Activated CD8-positive, alpha-beta T cell treated with anti-CD3 and anti-CD28 coated beads for 36 hours (primary cell): ENCODE results near the gene SUN1. TPM values are rescaled to one million over a fixed set of nuclear protein-coding genes. Genes with fewer than 3 reads are reported as not detected.
"Not testable (repeated sequence)": the region's sequence is repeated elsewhere in the genome, so short reads cannot be mapped to it uniquely, and the experiment has no call there.

Source experiments
- ATAC-seq: fragments of 200-7000 bp; cut with Tn5 transposase; one replicate; pipeline ENCODE4 v1.10.0; 2021; ENCODE audit warnings: mild to moderate bottlenecking, moderate library complexity
- CTCF ChIA-PET: fragments of 350-600 bp; sonication (Branson Sonifier 250); formaldehyde crosslinking; loops from one replicate; lab custom pipeline; 2021; ENCODE audit warnings: antibody characterized with exemption; lab: Charles Lee
- POLR2A ChIA-PET: fragments of 350-600 bp; sonication (Branson Sonifier 250); formaldehyde crosslinking; loops from one replicate; lab custom pipeline; 2021; ENCODE audit warnings: antibody characterized with exemption; lab: Charles Lee
- DNase-seq: peaks from one replicate; pipeline ENCODE4 v3.0.0-alpha.2; 2020
- H3K27ac Mint-ChIP-seq: one replicate; pipeline ENCODE4 v1.8.0; 2021; ENCODE audit warnings: mild to moderate bottlenecking, mixed read lengths
- H3K27me3 Mint-ChIP-seq: one replicate; pipeline ENCODE4 v1.8.0; 2021; ENCODE audit warnings: mixed read lengths
- H3K36me3 Mint-ChIP-seq: one replicate; pipeline ENCODE4 v1.8.0; 2021; ENCODE audit warnings: low read depth, mixed read lengths
- H3K4me1 Mint-ChIP-seq: one replicate; pipeline ENCODE4 v1.8.0; 2021; ENCODE audit warnings: low read depth, mixed read lengths
- H3K4me3 Mint-ChIP-seq: one replicate; pipeline ENCODE4 v1.8.0; 2021; ENCODE audit warnings: mild to moderate bottlenecking, moderate library complexity, mixed read lengths
- H3K9me3 Mint-ChIP-seq: one replicate; pipeline ENCODE4 v1.8.0; 2021; ENCODE audit warnings: mixed read lengths
- intact Hi-C: fragments of 100-400 bp; cut with micrococcal nuclease; formaldehyde crosslinking; loops from one replicate; pipeline ENCODE4 v1.10.0; 2022
- total RNA-seq, 2 experiments: library from RNA; stranded (reverse); gene quantifications; one replicate each; pipeline ENCODE4 v1.2.3, GENCODE V29; 2021
- TF ChIP-seq, protein P1 (sequence below): fragments of 200-600 bp; IDR thresholded peaks from one replicate; pipeline ENCODE4 v1.8.0; 2022; ENCODE audit warnings: antibody characterized with exemption, mild to moderate bottlenecking

The SUN1 gene
- total RNA-seq, 2 experiments from 2014 or later = 71.3 to 71.6 TPM

DNA sequence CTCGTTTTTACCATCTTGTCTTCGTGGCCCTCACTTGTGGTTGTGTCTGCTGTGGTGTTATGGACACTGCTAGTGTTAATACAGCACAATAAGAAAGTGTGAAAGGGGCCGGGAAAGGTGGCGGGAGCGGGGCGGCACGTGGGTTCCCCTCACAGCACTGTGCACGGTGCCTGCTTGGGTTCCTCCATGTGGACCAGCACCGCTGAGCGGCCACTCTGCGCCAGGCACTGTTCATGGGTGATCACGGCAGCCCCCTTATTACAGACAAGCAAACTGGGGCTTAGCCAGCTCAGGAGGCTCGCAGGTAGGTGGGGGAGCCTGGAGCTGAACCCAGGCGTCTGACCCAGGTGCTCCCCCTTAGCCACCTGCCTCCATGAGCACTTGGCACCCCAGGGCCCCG lies 12.2 kb downstream of the SUN1 start:
- Mint-ChIP-seq H3K9me3 (no peaks in the 10 kb centered on the region), H3K27me3 (no peaks in the 10 kb centered on the region), H3K4me1 (no peaks in the 10 kb centered on the region), H3K36me3 (peaks cover 41% of the 10 kb centered on the region), H3K4me3 (no peak overlapping the region), H3K27ac (no peak overlapping the region)
- TF ChIP-seq, protein P1, sequence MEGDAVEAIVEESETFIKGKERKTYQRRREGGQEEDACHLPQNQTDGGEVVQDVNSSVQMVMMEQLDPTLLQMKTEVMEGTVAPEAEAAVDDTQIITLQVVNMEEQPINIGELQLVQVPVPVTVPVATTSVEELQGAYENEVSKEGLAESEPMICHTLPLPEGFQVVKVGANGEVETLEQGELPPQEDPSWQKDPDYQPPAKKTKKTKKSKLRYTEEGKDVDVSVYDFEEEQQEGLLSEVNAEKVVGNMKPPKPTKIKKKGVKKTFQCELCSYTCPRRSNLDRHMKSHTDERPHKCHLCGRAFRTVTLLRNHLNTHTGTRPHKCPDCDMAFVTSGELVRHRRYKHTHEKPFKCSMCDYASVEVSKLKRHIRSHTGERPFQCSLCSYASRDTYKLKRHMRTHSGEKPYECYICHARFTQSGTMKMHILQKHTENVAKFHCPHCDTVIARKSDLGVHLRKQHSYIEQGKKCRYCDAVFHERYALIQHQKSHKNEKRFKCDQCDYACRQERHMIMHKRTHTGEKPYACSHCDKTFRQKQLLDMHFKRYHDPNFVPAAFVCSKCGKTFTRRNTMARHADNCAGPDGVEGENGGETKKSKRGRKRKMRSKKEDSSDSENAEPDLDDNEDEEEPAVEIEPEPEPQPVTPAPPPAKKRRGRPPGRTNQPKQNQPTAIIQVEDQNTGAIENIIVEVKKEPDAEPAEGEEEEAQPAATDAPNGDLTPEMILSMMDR = no peak
- ChIA-PET CTCF (no interaction called here), POLR2A (no interaction called here)
- intact Hi-C loops = no loop called here
- ATAC-seq (no peak), DNase-seq (no peak)

DNA sequence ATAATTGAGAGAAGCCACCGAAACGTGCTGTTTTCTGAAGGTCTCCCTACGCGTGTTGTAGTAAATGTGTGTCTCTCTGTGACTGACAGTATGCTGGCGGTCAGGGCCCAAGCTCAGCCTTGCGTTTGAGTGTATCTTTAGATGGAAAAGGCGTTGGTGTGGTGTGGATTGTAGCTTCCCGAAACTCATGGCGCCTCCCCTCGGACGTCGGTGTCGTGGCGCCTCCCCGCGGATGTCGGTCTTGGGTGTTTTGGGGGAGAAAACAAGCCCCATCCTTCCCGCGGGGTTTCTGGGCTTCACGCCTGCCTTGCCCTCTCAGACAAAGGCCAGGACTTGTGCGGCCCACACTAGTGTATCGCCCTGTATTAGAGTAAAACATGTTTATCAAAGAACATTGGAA lies 12.8 kb downstream of the SUN1 start:
- ChIA-PET CTCF (interaction anchor here (0.6 kb wide), 1 partner anchor 65 kb away, joined by 3 read pairs; no protein-coding TSS in a partner anchor), POLR2A (no interaction called here)
- Mint-ChIP-seq H3K27me3 (no peaks in the 10 kb centered on the region), H3K36me3 (peaks cover 40% of the 10 kb centered on the region), H3K9me3 (no peaks in the 10 kb centered on the region), H3K4me3 (no peak overlapping the region), H3K27ac (no peak overlapping the region), H3K4me1 (no peaks in the 10 kb centered on the region)
- intact Hi-C loops = no loop called here
- DNase-seq = no peak
- TF ChIP-seq, protein P1 = no peak
- no peak for ATAC-seq

DNA sequence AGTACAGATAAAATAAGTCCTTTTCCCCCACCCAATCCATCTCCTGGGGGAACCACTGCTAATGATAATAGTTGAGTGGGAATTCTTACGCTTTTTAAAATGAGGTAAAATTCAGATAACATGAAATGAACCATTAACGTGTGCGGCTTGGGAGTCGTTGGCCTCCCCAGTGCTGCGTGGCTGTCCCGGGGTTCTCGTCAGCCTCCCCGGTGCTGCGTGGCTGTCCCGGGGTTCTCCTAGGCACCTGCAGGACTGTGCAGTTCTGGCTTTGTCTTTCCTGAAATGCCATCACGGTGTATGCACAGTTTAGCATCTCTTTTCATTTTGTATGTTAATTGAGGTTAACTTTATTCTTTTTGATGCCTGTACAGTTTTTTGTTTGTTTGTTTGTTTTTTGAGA lies 13.5 kb downstream of the SUN1 start:
- H3K27me3 Mint-ChIP-seq = no peaks in the 10 kb centered on the region
- CTCF ChIA-PET = interaction anchor here (1.2 kb wide), 1 partner anchor 27 kb away, joined by 4 read pairs; no protein-coding TSS in a partner anchor
- H3K4me3 Mint-ChIP-seq = no peak overlapping the region
- no peak for ATAC-seq
- no peak for DNase-seq
- TF ChIP-seq, protein P1 = no peak
- intact Hi-C loops = no loop called here
- peaks cover 41% of the 10 kb centered on the region for H3K36me3 Mint-ChIP-seq
- no peaks in the 10 kb centered on the region for H3K4me1 Mint-ChIP-seq
- POLR2A ChIA-PET = no interaction called here
- no peak overlapping the region for H3K27ac Mint-ChIP-seq
- no peaks in the 10 kb centered on the region for H3K9me3 Mint-ChIP-seq

DNA sequence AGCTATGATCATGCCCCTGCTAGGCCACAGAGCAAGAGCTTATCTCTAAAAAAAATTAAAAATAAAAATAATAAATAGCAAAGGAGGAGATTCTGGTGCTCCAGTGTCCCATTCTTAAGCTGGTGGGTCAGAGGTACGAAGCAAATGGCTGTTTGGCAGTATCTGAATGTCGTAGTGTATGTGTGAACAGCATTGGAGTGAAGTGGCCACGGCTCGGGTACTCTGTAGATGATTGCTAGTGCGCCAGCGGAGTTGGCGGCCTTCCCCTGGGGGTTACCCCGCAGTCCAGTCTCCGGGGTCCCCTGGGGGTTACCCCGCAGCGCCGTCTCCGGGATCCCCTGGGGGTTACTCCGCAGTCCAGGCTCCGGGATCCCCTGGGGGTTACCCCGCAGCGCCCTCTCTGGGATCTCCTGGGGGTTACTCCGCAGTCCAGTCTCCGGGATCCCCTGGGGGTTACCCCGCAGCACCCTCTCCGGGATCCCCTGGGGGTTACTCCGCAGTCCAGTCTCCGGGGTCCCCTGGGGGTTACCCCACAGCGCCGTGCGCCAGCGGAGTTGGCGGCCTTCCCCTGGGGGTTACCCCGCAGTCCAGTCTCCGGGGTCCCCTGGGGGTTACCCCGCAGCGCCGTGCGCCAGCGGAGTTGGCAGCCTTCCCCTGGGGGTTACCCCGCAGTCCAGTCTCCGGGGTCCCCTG lies 14.8 kb downstream of the SUN1 start:
- intact Hi-C loops, H3K9me3 Mint-ChIP-seq, H3K4me3 Mint-ChIP-seq, POLR2A ChIA-PET, DNase-seq, H3K27me3 Mint-ChIP-seq, ATAC-seq, H3K4me1 Mint-ChIP-seq, H3K27ac Mint-ChIP-seq: not testable (repeated sequence)
- peaks cover 38% of the 10 kb centered on the region for H3K36me3 Mint-ChIP-seq
- CTCF ChIA-PET = interaction anchor here (1.2 kb wide), 1 partner anchor 26 kb away, joined by 4 read pairs; no protein-coding TSS in a partner anchor

DNA sequence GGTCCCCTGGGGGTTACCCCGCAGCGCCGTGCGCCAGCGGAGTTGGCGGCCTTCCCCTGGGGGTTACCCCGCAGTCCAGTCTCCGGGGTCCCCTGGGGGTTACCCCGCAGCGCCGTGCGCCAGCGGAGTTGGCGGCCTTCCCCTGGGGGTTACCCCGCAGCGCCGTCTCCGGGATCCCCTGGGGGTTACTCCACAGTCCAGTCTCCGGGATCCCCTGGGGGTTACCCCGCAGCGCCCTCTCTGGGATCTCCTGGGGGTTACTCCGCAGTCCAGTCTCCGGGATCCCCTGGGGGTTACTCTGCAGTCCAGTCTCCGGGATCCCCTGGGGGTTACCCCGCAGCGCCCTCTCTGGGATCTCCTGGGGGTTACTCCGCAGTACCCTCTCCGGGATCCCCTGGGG lies 15.5 kb downstream of the SUN1 start:
- H3K4me1 Mint-ChIP-seq, H3K27me3 Mint-ChIP-seq, POLR2A ChIA-PET, DNase-seq, intact Hi-C loops, H3K9me3 Mint-ChIP-seq, H3K4me3 Mint-ChIP-seq, ATAC-seq, H3K27ac Mint-ChIP-seq: not testable (repeated sequence)
- CTCF ChIA-PET = interaction anchor here (1.0 kb wide), 1 partner anchor 30 kb away, joined by 3 read pairs; no protein-coding TSS in a partner anchor
- peaks cover 37% of the 10 kb centered on the region for H3K36me3 Mint-ChIP-seq

DNA sequence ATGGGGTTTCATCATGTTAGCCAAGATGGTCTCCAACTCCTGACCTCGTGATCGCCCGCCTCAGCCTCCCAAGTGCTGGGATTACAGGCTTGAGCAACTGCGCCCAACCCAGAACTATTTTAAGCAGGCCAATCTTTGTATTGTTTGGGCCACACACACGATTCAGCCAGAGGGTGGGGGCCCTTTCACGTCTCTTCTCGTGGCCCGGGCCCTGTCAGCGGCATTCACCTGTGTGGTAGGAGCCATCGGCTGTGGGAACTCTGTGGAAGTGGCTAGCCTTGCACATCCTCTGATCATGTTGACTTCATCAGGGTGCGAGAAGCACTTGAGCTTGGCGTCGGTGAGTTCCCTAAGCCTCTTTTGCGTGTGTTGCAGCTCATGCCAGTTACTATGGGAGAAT lies 16.9 kb downstream of the SUN1 start:
- intact Hi-C loops = no loop called here
- ATAC-seq = no peak
- POLR2A ChIA-PET = interaction anchor here (1.7 kb wide), 1 partner anchor 13 kb away, joined by 4 read pairs; no protein-coding TSS in a partner anchor

More for the DNA sequence above, 16.9 kb downstream of the SUN1 start:
- H3K27ac Mint-ChIP-seq = no peak overlapping the region
- CTCF ChIA-PET = interaction anchor here (1.0 kb wide), 1 partner anchor 144 kb away, joined by 3 read pairs; no protein-coding TSS in a partner anchor
- TF ChIP-seq, protein P1 = no peak
- H3K4me1 Mint-ChIP-seq = no peaks in the 10 kb centered on the region
- no peaks in the 10 kb centered on the region for H3K9me3 Mint-ChIP-seq
- H3K27me3 Mint-ChIP-seq = no peaks in the 10 kb centered on the region
- DNase-seq = no peak
- no peak overlapping the region for H3K4me3 Mint-ChIP-seq
- H3K36me3 Mint-ChIP-seq = peaks cover 32% of the 10 kb centered on the region
